AG04450 (cell line): Measurements from ENCODE around the gene ATG2A. TPM values are rescaled to one million over a fixed set of nuclear protein-coding genes. Genes with fewer than 3 reads are reported as not detected.
A peak's percentile ranks its signal among the peaks of the same experiment; 100 is the strongest.

ENCODE experiments used
- CTCF ChIA-PET: fragments of 300-600, 350-600 bp; formaldehyde crosslinking; extraction: SDS; loops from one replicate; lab custom pipeline; 2022; ENCODE audit warnings: antibody characterized with exemption, inconsistent platforms; lab: Charles Lee
- POLR2A ChIA-PET: fragments of 350-600 bp; formaldehyde crosslinking; extraction: SDS; loops from one replicate; lab custom pipeline; 2021; ENCODE audit warnings: antibody characterized with exemption, inconsistent platforms; lab: Yijun Ruan, JAX
- DNase-seq: peaks from one replicate; pipeline ENCODE4 v3.0.0-alpha.2; 2011; ENCODE audit warnings: low read depth, low spot score
- H3K27ac ChIP-seq: one replicate; pipeline ENCODE4 v1.5.1; 2012; ENCODE audit warnings: low read depth, low read length, control low read depth
- H3K27me3 ChIP-seq: one replicate; pipeline ENCODE4 v1.6.0; 2012; ENCODE audit warnings: low read length; ENCODE audit not compliant: control insufficient read depth, insufficient read depth
- H3K4me3 ChIP-seq: 2 replicates; pipeline ENCODE4 v1.5.1; 2011; ENCODE audit warnings: mild to moderate bottlenecking, low read depth, low read length, control low read depth
- H3K9me3 ChIP-seq: 2 replicates; pipeline ENCODE4 v1.5.1; 2012; ENCODE audit warnings: low read length; ENCODE audit not compliant: control insufficient read depth, insufficient read depth
- polyA plus RNA-seq: library from polyadenylated mRNA; depleted of rRNA; stranded (reverse); fragments of >200 nt; gene quantifications from 2 replicates; pipeline ENCODE4 v1.2.3, GENCODE V29; 2011
- TF ChIP-seq, protein P1 (sequence below): IDR thresholded peaks from 2 replicates; pipeline ENCODE4 v1.5.1; 2011; ENCODE audit warnings: low read depth, low read length, control low read depth, inconsistent platforms

The ATG2A gene
- polyA plus RNA-seq, 1 experiment, result 3.7 TPM

DNA sequence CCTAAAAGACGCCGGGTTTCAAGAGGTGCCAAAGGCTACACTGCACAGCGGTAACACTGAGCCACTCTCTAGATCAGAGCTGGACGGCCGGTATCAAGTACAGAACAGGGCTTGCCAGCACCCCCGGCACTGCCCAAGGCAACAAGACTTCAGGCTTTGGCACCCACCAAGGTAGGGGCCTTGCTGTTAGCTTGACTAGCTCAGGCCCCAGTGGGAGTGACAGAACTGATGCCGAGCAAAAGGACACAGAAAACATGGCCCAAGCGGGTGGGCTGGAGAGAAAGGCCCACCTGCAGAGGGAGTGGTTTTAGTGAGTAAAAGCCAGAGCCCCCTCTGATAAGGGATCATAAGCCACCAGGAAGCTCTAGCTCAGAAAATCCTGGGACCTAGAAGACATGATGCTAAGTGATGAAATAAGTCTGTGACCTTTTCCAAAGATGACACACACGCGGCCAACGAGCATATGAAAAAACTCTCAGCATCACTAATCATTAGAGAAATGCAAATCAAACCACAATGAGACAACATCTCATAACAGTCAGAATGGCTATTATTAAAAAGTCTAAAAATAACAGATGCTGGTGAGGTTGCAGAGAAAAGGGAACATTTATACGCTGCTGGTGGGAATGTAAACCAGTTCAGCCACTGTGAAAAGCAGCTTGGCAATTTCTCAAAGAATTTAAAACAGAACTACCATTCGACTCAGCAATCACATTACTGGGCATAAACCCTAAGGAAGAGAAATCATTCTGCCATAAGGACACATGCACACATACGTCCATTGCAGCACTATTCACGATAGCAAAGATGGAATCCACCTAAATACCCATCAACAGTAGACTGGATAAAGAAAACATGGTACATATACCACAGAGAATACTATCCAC lies 51.5 kb downstream of the ATG2A start:
- 0 out of 2 replicates have a peak overlapping the region, but pooled peaks have one; percentile 7 for H3K4me3 ChIP-seq
- TF ChIP-seq, protein P1, sequence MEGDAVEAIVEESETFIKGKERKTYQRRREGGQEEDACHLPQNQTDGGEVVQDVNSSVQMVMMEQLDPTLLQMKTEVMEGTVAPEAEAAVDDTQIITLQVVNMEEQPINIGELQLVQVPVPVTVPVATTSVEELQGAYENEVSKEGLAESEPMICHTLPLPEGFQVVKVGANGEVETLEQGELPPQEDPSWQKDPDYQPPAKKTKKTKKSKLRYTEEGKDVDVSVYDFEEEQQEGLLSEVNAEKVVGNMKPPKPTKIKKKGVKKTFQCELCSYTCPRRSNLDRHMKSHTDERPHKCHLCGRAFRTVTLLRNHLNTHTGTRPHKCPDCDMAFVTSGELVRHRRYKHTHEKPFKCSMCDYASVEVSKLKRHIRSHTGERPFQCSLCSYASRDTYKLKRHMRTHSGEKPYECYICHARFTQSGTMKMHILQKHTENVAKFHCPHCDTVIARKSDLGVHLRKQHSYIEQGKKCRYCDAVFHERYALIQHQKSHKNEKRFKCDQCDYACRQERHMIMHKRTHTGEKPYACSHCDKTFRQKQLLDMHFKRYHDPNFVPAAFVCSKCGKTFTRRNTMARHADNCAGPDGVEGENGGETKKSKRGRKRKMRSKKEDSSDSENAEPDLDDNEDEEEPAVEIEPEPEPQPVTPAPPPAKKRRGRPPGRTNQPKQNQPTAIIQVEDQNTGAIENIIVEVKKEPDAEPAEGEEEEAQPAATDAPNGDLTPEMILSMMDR, result peak; percentile 8; the same call in 1 of the 2 replicates
- no peak for DNase-seq
- H3K27ac ChIP-seq, result peak overlapping the region; percentile 99
- CTCF ChIA-PET, result interaction anchor here (0.9 to 2.8 kb wide), 5 partner anchors 13 to 29 kb away, joined by 3 to 19 read pairs (median 4); no protein-coding TSS in a partner anchor
- POLR2A ChIA-PET, result interaction anchor here (0.7 to 9.3 kb wide), 4 partner anchors 11 to 316 kb away, joined by 3 to 105 read pairs (median 12); partner anchors contain the start of gene EHD1
- H3K27me3 ChIP-seq, result no peaks in the 10 kb centered on the region
- no peaks in the 10 kb centered on the region for H3K9me3 ChIP-seq

DNA sequence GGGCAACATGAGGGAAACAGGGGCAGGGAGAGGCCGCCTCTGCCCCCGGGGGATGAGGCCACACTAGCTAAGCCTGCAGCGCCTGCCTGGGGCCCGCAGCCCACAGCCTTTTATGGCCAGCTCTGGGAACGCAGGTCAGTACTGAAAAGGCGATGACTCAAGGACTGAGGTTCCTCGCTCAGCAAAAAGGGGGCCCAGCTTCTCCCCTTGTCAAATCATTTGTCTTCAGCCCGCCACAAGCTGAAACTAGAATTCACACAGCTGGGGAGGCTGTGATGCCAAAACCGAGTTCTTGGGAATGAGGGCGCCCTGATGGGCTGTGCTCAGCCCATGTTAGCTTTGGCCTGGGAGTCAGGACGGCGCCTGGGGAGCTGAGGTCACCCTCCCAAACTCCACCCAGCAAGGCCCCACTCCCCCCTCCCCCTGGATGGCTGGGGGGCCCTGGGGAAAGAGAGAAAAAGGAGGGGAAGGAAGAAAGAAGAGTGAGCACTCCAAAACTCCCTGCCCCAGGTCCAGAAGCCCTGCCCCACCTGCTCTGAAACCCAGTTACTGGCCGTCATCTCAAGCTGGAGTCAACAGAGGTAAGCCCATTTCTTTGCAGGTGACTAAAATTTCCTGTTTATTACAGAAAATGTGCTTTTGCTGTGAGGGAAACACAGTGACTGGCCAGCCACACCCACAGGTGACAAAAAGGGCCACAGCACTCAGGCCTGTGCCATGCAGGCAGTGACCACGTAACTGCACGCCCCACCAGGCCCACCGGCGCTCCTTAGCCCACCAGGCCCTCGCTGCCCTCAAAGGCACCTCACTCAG lies 52.3 kb downstream of the ATG2A start:
- H3K9me3 ChIP-seq, result peaks cover 5% of the 10 kb centered on the region; the same call in 1 of the 2 replicates
- H3K27ac ChIP-seq, result peak overlapping the region; percentile 99
- H3K27me3 ChIP-seq, result no peaks in the 10 kb centered on the region
- CTCF ChIA-PET, result interaction anchor here (0.6 to 2.8 kb wide), 8 partner anchors 13 to 132 kb away, joined by 3 to 19 read pairs (median 4); partner anchors contain the start of gene BATF2
- TF ChIP-seq, protein P1, result no peak
- POLR2A ChIA-PET, result interaction anchor here (0.6 to 9.3 kb wide), 8 partner anchors 9 to 316 kb away, joined by 3 to 105 read pairs (median 4); partner anchors contain the start of genes CDC42BPG and EHD1
- peak overlapping the region; percentile 32 for H3K4me3 ChIP-seq
- DNase-seq, result peak; percentile 93

DNA sequence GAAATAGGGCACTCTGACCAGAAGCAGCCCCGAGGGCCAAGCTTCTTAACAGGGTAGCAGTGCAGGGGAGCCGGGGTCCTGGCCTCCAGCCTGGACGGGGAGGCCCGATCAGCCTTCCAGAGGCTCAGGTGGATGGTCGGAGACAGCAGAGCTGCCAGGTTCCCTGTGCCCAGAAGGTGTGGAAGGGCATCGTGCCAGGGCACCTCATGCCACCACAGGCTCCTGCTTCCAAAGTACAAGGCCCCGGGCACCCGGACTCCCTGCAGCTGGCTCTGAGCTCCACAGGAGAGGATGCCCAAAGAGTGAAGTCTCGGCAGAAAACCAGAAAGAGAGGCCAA lies 52.9 kb downstream of the ATG2A start:
- DNase-seq, result no peak
- peak overlapping the region; percentile 99 for H3K27ac ChIP-seq
- ChIA-PET POLR2A (interaction anchor here (0.6 to 9.3 kb wide), 6 partner anchors 9 to 97 kb away, joined by 3 to 105 read pairs (median 5); partner anchors contain the start of genes CDC42BPG and EHD1), CTCF (interaction anchor here (0.6 to 2.8 kb wide), 7 partner anchors 14 to 133 kb away, joined by 3 to 19 read pairs (median 4); partner anchors contain the start of gene BATF2)
- peaks cover 7% of the 10 kb centered on the region; the same call in 1 of the 2 replicates for H3K9me3 ChIP-seq
- TF ChIP-seq, protein P1, result no peak
- H3K27me3 ChIP-seq, result no peaks in the 10 kb centered on the region
- peak overlapping the region; percentile 32 for H3K4me3 ChIP-seq

GRCh38 chr11:64863391-64864060 lies 53.5 kb downstream of the ATG2A start:
- peak overlapping the region; percentile 99 for H3K27ac ChIP-seq
- CTCF ChIA-PET, result interaction anchor here (0.6 to 2.8 kb wide), 6 partner anchors 14 to 133 kb away, joined by 3 to 19 read pairs (median 4); partner anchors contain the start of gene BATF2
- H3K9me3 ChIP-seq, result peaks cover 7% of the 10 kb centered on the region; the same call in 1 of the 2 replicates
- DNase-seq, result no peak
- H3K27me3 ChIP-seq, result no peaks in the 10 kb centered on the region
- peak overlapping the region; percentile 32; the same call in 1 of the 2 replicates for H3K4me3 ChIP-seq
- POLR2A ChIA-PET, result interaction anchor here (1.2 to 9.3 kb wide), 4 partner anchors 9 to 19 kb away, joined by 3 to 105 read pairs (median 14); partner anchors contain the start of genes CDC42BPG and EHD1
- TF ChIP-seq, protein P1, result no peak
